Measurements from ENCODE around the gene XYLT1. TPM values are rescaled to one million over a fixed set of nuclear protein-coding genes. Genes with fewer than 3 reads are reported as not detected.

The XYLT1 gene
- total and polyA plus RNA-seq, 2 of the 8 experiments (the other 6 are each of a cell fraction or from before 2014, with no cell fraction given): 6.6 to 25.4 TPM

GRCh38 chr16:17331071-17331607 is 139.6 kb downstream of the XYLT1 start (continued):
- TF ChIP-seq HDAC6 (IDR thresholded peaks at IDR 0.05; ENCODE audit: low read depth, low read length) (no peak), CBX8 (IDR thresholded peaks at IDR 0.05; ENCODE audit: borderline replicate concordance, low read depth, low read length) (no peak), POU5F1 (IDR thresholded peaks at IDR 0.05; ENCODE audit: low read depth, low read length) (no peak), TCF12 (IDR thresholded peaks at IDR 0.05; ENCODE audit: low read depth, low read length) (no peak), ZNF274 (IDR thresholded peaks at IDR 0.05; ENCODE audit: borderline replicate concordance, extremely low read depth, low read length) (no peak), KDM4A (IDR thresholded peaks at IDR 0.05; ENCODE audit: low read depth, low read length, severe bottlenecking) (no peak), CHD1 (IDR thresholded peaks at IDR 0.05; ENCODE audit: low read depth, low read length) (no peak), SRF (IDR thresholded peaks at IDR 0.05; ENCODE audit: low read depth, low read length) (no peak)

Measured in H1 (cell line).